GM19035 (cell line): ENCODE results near the gene CTNND2.

Experiments used
- ATAC-seq: cut with Tn5 transposase; IDR thresholded peaks from one replicate; pipeline ENCODE4 v1.9.1; 2021; ENCODE audit not compliant: unreplicated experiment

CTNND2 gene

DNA sequence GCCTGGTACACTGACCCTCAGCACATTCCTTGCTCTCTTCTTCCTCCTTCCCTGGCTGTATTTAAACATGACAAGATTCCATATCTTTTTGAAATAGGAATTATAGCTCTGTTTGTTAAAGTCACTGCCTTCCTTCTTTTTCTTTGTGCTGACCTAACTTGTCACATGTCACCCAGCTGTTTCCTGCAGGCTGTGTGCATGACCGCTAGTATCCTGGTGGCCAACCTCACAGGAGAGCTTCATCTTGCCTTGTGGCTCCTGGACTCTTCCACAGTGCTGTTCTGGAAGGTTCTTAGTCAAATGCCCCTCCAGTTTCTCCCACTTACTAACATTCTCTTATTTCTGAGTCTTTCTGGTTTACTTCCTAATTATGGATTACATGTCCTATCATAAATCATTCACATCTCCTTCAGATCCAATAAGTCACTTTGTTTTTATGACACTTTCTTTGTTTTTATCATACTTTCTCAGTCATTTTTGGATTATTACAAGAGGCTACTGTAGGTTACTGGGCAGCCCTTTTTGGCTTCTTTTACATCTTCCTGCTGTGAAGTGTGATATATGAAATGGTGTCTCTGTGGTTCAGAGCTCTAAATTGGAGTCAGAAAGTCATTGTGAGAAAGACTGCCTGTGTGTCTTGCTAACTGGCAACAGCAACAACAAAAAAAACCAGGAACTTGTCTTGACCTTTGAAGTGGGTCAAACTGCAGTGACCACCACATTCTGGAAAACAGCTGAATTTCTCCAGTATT, 679.6 kb downstream of the CTNND2 start:
- no peak for ATAC-seq

DNA sequence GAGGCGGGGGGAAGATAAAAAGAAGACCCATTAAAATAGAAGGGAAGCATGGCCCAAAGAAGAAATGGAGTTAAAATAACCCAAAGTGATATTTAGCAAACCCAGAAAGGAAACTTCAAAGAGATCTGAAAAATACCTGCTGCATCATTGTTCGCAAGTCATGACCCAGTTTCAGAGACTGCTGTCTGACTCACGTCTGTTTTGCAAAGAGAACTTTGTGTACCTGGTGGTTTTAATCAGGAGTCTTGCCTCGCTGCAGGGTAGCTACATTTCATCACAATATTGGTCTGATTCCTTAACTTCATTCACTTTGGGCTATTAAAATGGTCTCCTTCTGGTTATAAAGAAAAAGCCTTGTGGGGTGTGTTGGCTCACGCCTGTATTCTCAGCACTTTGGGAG, 682.1 kb downstream of the CTNND2 start:
- no peak for ATAC-seq

DNA sequence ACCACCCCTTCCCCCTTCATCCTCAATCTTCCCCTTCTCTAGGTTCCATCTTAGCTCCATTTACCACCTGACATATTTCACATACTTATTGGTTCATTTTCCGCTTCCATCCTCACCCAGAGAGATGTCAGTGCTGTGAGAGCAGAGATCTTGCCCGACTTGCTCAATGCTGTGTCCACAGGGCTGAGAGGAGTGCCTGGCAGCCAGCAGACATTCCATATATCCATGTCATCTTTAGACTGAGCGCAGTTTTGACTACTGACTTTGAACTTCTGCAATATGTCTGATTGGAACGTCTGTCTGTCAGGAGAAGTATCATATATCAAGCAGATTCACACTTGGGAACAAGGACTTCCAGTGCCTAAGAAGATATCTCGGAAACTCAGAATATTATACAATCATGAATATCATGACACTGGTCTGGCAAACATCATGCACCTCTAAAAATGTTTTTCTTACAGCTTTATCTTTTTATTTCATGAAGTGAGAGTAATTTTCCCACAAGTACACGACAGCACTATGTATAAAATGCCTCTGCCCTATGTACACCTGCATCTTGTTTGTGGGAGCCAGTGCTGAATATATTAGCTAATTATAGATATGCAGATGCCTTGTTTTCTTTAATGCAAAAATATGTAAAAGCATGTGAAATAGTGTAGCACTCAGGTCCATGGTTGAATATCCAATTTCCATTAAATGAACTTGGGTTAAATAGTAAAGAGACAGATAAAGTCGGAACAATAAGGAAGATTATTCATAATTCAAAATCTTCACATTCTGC, 689.2 kb downstream of the CTNND2 start:
- no peak for ATAC-seq

GRCh38 chr5:11212706-11213105, 691.5 kb downstream of the CTNND2 start:
- no peak for ATAC-seq

DNA sequence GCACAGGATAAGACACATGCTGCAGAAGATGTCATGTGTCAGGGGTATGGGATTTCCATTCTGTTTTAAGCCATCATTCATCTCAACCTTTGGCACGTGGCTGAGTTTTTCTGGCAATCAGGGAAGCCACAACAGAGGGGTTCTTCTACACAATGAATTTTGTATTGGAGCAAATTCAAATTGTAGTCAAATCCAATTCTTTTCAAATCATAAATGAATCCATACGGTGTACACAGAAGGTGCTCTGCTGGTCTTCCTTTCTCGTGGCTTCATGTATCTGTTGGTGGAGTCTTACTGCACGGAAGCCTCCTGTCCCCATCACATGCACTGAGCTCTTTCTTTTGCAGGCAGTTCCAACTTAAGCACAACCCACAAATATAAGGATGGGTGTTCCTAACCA, 706.5 kb downstream of the CTNND2 start:
- ATAC-seq: no peak

DNA sequence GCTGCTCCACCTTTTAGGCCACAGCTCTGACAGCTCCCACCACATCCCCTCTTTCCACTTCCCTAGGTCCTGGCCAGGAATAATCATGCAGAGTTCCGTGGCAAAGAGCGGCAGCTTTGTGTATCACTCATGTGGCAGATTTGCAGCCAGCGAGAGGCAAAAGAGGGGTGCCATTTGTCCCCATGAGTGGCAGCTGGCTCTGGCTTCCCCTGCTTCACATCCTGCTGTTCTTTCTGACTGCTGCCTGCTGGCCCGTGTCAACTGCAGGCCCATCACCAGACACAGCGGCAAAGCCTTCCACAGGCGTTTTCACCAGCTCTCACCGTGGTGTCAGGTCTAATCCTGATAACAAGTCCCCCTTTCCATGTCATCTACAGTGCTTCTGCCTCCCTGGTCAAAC, 712.6 kb downstream of the CTNND2 start:
- ATAC-seq: no peak

- ATAC-seq: no peak
These were observed 721.7 kb downstream of the CTNND2 start for GRCh38 chr5:11182441-11183080.

DNA sequence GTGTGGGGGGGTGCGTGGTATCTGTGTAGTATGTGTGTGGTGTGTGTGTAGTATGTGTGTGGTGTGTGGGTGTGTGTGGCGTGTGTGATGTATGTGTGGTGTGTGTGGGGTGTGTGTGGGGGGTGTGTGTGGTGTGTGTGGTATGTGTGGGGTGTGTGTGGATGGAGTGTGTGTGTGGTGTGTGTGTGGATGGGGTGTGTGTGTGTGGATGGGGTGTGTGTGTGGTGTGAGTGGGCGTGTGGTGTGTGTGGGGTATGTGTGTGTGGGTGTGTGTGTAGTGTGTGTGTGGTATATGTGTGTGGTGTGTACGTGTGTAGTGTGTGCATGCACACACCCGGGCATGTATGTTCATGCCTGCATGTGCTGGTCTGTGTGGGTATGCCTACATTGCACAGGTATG, 722.3 kb downstream of the CTNND2 start:
- ATAC-seq: no peak

DNA sequence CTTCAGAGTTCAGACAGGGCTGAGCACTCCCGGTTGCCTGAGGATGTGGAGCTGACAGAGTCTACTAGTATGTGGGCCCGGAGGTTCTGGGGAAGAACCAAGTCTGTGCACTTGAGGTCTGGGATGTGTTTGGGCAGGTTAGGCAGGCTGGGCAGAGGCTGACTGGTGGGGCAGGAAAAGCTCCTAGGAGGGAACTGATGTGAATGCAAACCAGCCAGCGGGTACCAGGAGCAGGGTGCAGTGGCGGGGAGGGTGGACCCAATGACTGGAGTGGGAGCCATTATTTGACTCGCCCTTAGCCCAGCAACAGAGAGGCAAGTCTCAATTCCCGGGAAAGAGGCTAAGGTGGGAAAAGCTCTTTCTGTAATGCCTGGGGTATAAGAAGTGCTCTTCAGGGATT, 723.4 kb downstream of the CTNND2 start:
- ATAC-seq: no peak

DNA sequence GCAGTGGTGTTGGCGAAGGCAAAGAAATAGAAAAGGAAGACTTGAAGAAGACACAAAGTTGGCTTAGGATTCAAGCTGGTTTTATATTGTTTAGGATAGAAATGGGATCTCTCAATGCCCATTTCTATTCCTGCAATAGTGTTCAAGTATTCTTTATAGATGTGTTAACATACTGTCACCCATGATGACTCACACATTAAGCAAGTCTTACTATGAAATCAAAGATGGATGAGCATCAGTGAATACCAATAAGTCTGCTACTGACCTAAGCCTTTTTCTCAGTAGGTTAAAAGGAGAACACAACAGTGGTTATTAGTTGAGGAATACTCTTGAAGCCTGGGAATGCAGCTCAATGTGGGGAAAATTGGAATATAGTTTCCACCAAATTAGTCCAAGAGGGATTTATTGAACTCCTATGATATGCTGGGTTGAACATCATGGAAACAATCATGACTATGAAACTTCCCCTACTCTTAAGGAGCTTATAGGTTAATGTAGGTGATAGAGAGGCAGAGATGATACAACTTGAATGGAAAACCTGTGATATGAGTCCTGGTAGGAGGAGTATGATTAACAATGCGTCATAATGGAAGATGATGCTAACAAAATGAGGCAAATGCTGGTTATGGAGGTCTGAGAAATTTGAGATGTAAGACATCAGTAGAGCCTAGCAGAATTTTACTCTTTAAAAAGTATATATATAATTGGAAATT, 726.1 kb downstream of the CTNND2 start:
- ATAC-seq: no peak

GRCh38 chr5:11174591-11174990, 729.7 kb downstream of the CTNND2 start:
- ATAC-seq: no peak

DNA sequence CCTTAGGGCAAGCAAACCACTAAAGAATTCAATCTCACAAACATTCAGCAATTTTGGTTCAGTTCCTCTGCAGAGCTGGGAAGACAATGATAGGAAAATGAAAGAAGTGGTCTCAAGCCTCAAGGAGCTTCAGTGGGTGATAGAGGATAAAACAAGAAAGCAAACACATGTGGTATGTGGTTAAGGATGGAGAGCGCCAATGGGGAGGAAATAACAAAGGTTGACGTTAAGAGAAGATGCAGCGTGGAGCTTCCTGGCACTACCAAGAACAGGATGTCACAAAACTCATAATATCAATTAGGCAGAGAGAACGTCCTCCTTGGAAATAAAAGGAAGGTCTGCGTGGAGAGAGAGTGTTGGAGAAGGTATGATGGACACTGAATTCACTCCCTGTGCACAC, 731.8 kb downstream of the CTNND2 start:
- no peak for ATAC-seq

GRCh38 chr5:11171236-11171635, 733.0 kb downstream of the CTNND2 start:
- ATAC-seq: no peak

DNA sequence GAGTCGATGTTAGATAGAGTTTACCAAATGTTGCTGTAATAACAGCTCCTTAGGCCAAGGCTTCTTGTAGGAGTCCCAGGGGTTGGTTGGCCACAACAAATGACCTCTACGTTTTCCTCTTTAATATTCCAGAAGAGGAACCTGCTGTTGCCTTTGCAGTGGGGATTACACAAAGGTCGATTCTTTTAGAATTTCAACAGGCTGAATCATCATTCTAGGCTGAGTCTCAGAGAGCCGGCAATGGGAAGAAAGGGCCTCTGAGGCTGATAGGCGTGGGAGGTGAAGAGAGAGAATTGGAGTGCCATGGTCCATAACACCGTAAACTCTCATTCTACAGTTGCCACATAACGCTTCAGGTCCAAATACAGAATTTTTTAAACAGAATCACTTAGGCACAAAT, 737.3 kb downstream of the CTNND2 start:
- no peak for ATAC-seq

- ATAC-seq: no peak
These were observed 739.5 kb downstream of the CTNND2 start for GRCh38 chr5:11164531-11165294.

DNA sequence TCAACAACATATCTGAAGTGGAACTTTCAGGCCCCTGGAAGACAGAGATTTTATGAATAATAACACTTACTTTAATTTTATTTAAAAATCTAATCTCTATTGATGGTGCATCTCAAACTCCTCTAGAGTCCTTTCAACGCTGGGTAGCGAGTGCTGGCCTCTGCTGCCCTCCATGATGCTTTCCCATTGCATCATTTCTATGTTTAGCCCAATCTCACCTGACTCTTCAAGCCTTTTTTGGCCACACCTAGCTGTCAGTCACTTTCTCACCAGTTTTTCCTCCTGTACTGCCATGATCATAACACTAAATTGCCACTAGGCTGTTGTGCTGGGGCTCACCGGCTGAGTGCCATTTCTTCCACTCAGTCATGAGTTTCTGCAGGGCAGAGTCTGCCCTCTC, 747.1 kb downstream of the CTNND2 start:
- ATAC-seq: no peak

- no peak for ATAC-seq
These were observed 750.4 kb downstream of the CTNND2 start for GRCh38 chr5:11153670-11154382.

- no peak for ATAC-seq
These were observed 751.9 kb downstream of the CTNND2 start for GRCh38 chr5:11152368-11152767.

DNA sequence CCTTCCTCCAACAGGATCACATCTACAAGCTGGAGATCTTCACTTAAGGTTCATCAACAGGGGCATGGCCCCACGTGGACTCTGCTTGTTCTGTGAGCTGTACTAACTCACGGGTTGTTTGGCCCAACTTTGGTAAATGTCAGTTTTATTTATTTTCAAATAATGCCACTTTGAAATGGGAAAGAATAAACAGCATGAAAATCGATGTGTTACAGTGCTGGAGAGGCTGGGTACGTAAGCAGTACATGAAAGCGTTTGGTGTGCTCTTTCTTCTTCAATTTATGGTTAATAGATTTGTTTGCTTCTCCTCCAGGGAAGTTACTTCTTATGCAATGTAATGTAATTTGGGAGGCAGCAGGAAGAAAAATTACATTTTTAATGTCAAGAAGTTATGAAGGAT, 753.3 kb downstream of the CTNND2 start:
- no peak for ATAC-seq
